CD4-positive, alpha-beta T cell treated with Interleukin-15 for 1 hour (primary cell): Measurements from ENCODE around the gene TMEM87A.
"Not testable (repeated sequence)": the region's sequence is repeated elsewhere in the genome, so short reads cannot be mapped to it uniquely, and the experiment has no call there.

ENCODE experiments used
- DNase-seq: peaks from one replicate; pipeline ENCODE4 v3.0.0-alpha.2; 2020

The TMEM87A gene

GRCh38 chr15:42272939-42273899 is at the start of gene TMEM87A, which contains the start of gene GANC:
Gene TMEM87A, minus strand, starts transcription at chr15:42273433. Its CDS starts 35 bp downstream, at chr15:42273398.
Gene GANC, plus strand, starts transcription at chr15:42273201. Its CDS starts 1,281 bp downstream, at chr15:42274482.
- peak; percentile 97 for DNase-seq

- DNase-seq = no peak
Observed at GRCh38 chr15:42319206-42319605, 46.0 kb upstream of the TMEM87A start.

GRCh38 chr15:42316282-42316805 is 43.1 kb upstream of the TMEM87A start:
- not testable (repeated sequence) for DNase-seq

- DNase-seq = no peak
Observed at GRCh38 chr15:42315521-42315920, 42.3 kb upstream of the TMEM87A start.

GRCh38 chr15:42314818-42315217 is 41.6 kb upstream of the TMEM87A start:
- no peak for DNase-seq

GRCh38 chr15:42313463-42313862 is 40.2 kb upstream of the TMEM87A start:
- DNase-seq = no peak

GRCh38 chr15:42306681-42307080 is 33.4 kb upstream of the TMEM87A start:
- no peak for DNase-seq

- not testable (repeated sequence) for DNase-seq
Observed at GRCh38 chr15:42301004-42301403, 27.8 kb upstream of the TMEM87A start.

- DNase-seq = no peak
Observed at GRCh38 chr15:42289166-42289565, 15.9 kb upstream of the TMEM87A start.

GRCh38 chr15:42287931-42288330 is 14.7 kb upstream of the TMEM87A start:
- no peak for DNase-seq

GRCh38 chr15:42286445-42287029 is 13.3 kb upstream of the TMEM87A start:
- DNase-seq = no peak

- DNase-seq = no peak
Observed at GRCh38 chr15:42285034-42285433, 11.8 kb upstream of the TMEM87A start.

GRCh38 chr15:42284551-42284950 is 11.3 kb upstream of the TMEM87A start:
- no peak for DNase-seq

- DNase-seq = no peak
Observed at GRCh38 chr15:42283671-42284070, 10.4 kb upstream of the TMEM87A start.

GRCh38 chr15:42282926-42283325 is 9.7 kb upstream of the TMEM87A start:
- no peak for DNase-seq

GRCh38 chr15:42282344-42282743 is 9.1 kb upstream of the TMEM87A start:
- no peak for DNase-seq

GRCh38 chr15:42279234-42279723 is 6.0 kb upstream of the TMEM87A start:
- peak; percentile 19 for DNase-seq

- DNase-seq = no peak
Observed at GRCh38 chr15:42276762-42277161, 3.5 kb upstream of the TMEM87A start.

- DNase-seq = no peak
Observed at GRCh38 chr15:42275780-42276391, 2.7 kb upstream of the TMEM87A start.

GRCh38 chr15:42274702-42274989 is 1.4 kb upstream of the TMEM87A start:
- no peak for DNase-seq

GRCh38 chr15:42273900-42274701 is 868 bp upstream of the TMEM87A start:
- peak; percentile 61 for DNase-seq

- no peak for DNase-seq
Observed at GRCh38 chr15:42270996-42271395, 2.2 kb downstream of the TMEM87A start.

GRCh38 chr15:42270551-42270950 is 2.7 kb downstream of the TMEM87A start:
- DNase-seq = no peak
